ENCODE results near the gene CNTN1.

CNTN1 gene

DNA sequence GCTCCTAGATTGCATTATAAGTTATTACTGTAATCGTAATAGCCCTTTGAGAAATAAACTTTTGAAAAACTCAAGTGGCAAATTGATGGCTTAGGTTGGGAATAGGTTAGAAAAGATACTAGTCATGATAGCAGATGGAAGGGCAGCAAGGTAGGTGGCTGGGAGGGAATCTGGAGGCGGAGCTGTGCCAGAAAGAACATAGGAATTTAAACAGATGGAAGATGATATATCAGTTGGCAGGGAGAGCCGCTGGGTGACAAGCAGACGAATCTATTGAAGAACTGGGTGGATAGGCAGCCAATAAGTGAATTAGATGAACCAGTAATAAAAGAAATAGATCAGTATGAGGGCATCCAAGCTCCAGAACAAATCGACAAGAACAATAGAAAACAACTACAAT lies 142.1 kb downstream of the CNTN1 start:
- no peak for DNase-seq (ENCODE audit: low read depth in 2 of 2)

DNA sequence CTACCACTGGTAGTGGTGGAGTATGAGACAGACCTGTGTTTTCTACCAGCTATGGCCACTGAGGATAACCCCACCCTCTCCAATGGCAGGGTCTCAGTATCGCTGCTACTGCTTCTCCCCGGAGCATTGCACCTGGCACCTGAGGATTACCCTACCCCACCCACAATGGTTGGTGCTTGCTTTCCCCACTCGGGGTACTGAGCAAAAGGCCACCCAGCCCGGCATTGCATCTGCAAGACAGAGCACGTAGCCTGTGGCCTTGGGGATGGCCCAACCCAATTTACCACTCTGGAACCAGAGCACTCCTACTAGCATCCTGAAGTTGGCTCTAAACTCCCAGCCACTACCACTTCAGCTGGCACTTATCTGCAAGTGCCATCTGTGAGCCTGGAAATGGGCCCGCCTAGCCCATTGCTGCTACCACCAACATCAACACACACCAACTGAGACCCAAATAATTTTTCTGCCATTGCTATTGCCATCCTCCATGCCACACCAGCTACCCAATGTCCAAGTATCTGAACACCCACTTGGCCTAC lies 145.7 kb downstream of the CNTN1 start:
- no peak for DNase-seq (ENCODE audit: low read depth in 2 of 2)

DNA sequence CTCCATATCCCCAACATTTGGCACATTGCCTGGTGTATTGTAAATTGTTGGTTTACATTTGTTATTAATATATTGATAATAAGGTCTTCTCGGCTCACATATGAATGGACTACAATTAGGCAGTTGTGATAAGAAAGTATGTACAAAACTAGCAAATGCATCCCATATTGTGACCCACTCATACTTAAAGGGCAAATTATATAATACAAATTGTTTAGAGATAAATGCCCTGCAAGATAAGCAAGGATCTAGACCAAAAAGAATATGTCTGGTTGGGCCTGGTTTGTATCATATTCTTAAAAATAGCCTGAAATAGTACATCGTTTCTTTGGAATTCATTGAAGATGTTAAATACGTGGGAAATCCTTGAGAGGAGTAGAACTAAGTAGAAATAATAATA lies 151.3 kb downstream of the CNTN1 start:
- DNase-seq (ENCODE audit: low read depth in 2 of 2): no peak

DNA sequence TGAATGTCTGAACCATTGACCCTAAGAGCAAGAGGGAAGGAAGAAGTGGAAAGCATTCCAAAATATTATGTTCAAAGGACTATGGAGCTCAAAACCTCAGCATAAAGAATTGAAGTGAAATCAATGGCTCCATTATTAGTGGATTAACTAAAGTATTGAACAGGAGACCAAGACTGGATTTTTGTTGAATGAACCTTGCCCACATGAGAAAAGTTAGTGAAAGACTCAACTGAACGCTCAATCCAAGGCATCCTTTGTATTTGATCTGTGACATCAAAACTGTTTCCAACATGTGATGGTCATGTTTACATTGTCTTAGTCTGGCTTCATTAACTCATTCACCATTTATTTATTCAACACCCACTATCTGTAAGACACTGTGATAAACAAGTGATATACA lies 161.0 kb downstream of the CNTN1 start:
- no peak for DNase-seq (ENCODE audit: low read depth in 2 of 2)

DNA sequence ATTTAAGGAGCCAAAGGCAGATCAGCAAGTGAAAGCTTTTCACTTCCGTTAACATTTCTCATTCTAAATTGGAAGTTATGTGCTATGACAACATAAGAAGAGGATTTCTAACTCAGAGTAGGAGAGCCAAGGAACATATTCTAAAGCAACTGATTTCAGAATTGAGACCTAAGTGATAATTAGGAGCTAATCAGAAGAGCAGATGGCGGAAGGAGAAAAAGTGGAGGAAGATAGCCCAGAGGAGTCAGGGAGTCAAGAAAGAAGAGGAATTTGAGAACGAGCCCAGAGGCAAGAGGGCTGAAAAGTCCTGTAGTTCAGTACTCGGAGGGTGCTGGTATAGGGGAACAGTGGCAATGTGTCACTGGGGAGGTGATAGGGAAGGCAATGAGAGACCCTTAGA lies 162.4 kb downstream of the CNTN1 start:
- DNase-seq (ENCODE audit: low read depth in 2 of 2): no peak

DNA sequence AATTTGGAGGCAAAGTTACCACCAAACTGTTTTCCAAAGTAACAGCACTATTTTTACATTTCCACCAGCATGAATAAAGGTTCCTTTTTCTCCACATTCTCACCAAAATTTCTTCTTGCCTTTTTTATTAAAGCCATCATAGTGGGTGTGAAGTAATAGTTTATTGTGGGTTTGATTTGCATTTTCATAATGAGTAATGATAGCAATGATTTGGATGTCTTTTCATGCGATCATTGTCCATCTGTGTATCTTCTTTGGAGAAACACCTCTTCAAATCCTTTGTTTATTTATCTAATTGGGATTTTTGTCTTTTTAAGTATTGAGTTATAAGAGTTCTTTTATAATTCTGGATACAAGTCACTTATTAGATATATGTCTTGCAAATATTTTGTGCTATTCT lies 172.7 kb downstream of the CNTN1 start:
- DNase-seq (ENCODE audit: low read depth in 2 of 2): no peak

DNA sequence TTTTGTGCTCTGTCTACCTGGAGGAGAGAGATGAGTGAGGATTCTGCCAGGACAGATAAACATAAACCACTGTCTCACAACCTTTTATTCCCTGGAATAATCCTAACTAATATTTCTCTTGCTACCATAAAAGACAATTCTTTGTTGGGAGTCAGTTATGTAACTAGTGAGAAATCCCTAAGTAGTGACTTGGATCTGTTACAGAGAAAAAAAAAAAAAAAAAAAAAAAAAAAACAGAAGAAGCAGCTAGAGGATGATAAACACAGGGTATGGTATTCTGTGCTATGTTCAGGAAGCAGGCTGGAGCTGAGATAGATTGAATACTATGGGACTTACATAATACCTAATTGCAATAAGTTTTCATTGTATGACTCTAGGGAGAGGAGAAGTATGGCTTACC lies 178.7 kb downstream of the CNTN1 start:
- DNase-seq (ENCODE audit: low read depth in 2 of 2): no peak

DNA sequence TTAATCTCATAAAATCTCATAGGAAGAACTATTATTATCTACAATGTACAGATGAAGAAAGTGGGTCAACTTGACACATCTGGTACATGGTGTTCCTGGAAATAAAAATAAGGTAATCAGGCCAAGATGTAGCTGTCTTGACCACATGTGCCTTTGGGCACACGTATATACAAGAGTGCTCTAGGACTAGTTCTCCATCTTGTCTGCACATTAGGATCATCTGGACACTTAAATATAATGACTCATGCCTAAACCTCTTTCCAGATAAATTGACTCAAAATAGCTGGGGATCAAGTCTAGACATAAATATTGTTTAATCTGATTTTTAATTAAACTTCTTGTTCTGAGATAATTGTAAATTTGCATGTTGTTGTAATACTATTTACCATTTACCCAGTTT lies 182.6 kb downstream of the CNTN1 start:
- DNase-seq (ENCODE audit: low read depth in 2 of 2): no peak

DNA sequence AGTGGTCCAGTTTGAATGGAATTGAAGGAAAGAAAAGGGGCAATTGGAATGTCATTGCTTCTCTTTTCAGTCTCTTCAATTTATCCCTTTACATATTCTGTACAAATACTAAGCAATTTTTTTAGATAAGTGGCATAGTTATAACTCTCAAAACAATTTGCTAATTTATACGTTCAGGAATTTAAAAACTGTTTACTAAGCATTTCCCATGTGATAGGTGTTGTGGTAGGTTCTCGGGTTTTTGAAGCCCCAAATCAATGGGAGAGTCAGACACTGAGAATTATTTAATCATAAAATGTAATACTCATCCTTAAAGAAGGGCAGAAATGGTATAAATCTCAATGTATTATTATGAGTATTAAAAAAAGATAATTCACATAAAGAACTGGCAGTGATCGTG lies 197.1 kb downstream of the CNTN1 start:
- DNase-seq (ENCODE audit: low read depth in 2 of 2): no peak

DNA sequence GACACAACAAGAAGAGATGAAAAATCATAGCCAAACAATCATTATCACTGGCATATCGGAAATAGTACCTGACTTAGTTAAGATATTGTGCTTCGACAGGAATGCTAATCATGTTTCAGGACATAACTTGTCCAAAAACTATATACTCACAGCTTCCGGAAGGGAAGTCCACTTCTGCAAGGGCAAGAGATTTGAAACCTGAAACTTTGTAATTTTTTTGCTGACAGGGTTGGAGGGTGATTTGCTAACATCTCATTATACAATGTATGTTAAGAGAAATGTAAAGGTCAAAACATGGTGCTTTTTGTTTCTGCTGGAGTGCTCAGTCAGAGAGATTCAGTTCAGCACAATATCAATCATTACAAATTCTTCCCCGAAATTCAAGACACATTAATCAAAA lies 200.3 kb downstream of the CNTN1 start:
- DNase-seq (ENCODE audit: low read depth in 2 of 2): no peak

DNA sequence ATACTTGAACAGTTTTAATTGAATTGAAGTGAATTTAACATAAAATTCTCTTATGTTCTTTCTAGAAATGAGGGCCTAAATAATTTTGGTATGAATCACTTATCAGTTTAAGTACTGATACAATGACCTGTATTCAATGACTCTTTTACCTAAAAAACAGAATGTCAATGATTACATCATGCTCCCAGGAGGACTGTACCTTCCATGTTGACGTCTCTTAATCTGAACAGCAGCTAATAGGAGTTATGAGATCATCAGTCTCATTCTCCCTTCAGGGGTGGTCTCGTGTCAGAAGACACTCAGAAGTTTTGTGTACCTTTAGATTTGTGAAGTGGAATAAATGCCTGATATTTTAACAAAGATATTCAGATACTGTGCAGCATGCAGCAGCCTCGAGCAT lies 206.3 kb downstream of the CNTN1 start:
- DNase-seq (ENCODE audit: low read depth in 2 of 2): no peak

DNA sequence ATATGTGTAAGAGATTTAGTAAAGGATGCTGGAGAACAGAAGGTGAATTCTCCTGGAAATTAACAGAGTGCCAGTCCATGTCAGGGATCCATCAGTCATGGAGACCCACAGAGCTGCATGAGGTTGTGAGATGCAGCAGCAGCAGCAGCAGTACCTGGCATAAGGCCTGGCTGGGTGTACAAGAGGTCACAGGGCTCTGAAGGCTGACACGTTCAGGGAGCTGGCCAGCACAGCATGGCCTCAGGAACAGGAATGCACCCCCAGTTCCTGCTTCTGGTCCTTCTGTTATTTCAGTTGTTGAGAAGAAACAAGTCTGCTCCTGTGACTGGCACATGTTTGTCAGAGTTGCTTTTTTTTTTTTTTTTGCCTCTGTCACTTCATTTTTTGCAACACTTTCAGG lies 210.8 kb downstream of the CNTN1 start:
- no peak for DNase-seq (ENCODE audit: low read depth in 2 of 2)

DNA sequence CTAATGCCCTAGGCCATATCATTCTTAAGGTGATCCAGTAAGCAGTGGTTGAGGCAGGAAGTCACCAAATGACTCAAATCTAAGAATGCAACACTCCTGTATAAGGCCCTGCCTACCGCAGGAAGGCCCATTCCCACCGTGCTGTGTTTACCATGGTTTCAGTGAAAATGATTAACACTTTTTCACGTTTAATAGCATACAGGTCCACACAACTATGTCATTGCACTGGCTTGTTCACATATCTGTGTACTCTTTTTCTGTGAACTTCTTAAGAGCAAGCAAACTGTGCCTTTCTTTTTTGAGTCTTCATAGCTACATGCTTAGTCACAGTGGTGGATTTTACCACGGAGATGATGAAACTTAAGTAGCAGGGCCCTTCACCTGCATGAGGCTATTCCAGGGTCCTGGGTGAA lies 214.9 kb downstream of the CNTN1 start:
- DNase-seq (ENCODE audit: low read depth in 2 of 2): no peak

DNA sequence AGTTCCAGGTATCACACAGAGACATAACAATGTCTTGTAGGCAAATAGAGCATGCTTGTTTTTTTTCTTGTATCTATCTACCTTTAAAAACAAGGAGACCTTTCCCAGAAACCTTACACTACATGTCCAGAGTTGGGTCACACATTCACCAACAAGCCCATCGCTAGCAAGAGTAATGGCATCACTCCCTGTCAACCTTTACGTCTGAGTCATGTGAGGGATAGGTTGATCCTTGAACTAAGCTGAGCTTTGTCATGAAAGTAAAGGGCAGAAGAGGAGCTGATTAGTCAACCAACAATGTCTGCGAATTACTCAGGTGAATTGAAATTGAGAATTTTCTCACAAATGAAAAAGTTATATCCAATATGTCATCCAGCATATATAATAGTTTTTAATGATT lies 219.4 kb downstream of the CNTN1 start:
- DNase-seq (ENCODE audit: low read depth in 2 of 2): no peak

DNA sequence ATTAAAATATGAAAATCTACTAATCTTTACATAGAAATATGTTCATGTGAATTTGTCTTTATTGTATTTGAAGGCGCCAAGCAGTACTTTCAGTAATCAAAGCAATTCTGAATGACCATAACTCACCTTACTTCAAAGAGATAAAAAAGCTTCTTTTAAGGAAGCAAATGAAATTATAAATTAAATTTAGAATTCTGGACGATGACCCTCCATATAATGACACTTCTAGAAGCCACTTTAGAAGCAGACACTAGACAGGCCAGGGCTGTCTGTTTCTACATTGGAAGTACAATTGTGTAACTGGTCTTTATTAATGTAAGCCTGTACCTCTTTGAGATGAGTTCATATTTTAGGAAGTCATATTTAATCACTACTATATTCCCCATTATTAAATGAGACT lies 222.9 kb downstream of the CNTN1 start:
- DNase-seq (ENCODE audit: low read depth in 2 of 2): no peak

DNA sequence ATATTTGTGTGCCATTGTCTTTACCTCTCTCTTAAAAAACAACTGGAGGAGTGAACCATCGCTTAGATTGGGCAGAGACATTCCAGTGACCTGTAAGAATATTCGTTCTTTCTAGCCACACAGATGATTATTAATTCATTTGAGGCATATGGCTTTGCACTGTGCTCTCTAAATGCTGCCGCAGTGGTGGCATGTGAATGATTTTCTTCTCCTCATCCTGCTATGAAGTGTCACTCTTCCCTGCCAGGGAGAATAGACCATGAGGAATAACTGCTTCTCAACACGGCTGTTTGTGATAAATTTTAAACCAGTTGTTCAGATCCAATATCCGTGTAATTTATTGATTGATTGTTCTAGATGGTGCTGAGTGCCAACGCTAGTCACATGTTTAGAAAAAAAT lies 225.3 kb downstream of the CNTN1 start:
- no peak for DNase-seq (ENCODE audit: low read depth in 2 of 2)

DNA sequence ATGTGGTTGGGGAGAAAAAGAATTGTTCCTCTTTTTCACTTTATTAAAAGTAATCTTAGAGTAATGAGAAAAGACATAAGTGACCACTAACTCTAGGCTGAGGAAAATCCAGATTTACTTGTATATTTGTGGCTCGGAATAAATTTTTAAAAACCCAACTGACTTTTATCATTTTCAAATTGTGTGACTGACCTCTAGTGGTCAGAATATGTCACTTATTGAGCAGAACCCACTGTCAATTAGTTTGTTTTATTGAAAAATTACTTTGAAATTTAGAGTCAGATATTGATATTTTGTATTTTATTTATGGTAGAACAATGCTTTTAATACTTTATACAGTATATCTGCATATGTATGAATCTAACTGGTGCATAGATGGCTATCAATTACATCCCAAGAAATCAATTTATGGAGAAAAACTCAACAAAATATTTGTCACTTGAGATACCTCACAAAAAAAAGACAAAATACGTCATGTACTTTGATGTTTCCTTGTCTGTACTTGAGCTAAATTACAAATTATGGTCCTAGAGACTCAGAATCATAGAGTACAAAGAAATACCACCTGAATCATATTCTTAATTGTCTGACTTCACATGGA lies 229.4 kb downstream of the CNTN1 start:
- DNase-seq (ENCODE audit: low read depth in 2 of 2): no peak

DNA sequence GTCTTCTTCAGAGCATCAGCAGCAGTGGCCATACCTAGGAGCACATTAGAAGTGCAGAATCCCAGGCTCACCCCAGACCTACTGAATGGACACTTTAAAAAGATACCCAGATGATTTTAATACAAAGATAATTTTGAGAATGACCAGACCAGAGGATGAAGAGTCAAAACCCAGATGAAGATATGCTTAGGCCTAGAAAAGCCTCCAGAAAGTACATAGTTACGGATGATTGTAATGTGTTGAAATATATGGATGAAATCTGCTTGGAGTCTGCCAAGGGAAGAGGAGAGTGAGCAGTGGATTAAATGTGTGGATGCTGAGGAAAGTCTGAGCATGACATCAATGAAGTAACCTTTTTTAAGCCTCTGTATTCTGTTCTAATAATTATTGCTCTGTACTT lies 245.7 kb downstream of the CNTN1 start:
- no peak for DNase-seq (ENCODE audit: low read depth in 2 of 2)

DNA sequence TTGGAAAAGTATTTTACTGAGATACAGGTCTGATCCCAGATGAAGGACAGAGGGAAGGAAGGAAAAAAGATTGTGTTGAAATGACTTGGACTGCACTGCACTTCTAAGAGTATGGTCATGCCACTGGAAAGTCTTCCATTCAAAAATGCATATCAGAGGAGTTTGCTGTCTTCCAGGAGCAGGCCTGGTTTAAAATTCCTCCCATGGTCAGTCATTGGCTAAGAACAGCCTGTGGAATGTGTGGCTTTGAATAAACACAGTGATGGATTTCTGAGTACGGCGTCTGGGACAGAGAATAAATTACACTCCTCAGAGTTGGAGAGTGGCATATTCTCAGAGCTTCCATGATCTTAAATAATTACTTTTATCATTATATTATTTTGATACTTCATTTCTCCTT lies 250.1 kb downstream of the CNTN1 start:
- no peak for DNase-seq (ENCODE audit: low read depth in 2 of 2)

DNA sequence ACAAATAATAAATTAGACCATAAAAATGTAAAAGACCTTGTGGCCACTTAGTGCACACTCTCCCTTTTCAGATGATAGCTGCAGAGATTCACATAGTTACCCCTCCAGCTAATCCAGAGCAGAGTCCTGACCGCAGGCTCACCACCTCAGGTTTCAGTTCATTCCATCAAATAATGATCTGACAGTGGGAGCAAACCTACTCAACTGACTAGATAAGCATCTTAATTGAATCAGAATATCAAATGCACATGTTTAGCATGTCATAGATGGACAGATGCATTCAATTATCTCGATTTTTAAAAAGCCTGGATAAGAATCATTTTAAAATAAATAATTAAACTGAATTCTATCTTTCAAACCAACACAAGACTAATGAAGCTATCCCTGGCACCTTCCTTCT lies 253.5 kb downstream of the CNTN1 start:
- no peak for DNase-seq (ENCODE audit: low read depth in 2 of 2)

DNA sequence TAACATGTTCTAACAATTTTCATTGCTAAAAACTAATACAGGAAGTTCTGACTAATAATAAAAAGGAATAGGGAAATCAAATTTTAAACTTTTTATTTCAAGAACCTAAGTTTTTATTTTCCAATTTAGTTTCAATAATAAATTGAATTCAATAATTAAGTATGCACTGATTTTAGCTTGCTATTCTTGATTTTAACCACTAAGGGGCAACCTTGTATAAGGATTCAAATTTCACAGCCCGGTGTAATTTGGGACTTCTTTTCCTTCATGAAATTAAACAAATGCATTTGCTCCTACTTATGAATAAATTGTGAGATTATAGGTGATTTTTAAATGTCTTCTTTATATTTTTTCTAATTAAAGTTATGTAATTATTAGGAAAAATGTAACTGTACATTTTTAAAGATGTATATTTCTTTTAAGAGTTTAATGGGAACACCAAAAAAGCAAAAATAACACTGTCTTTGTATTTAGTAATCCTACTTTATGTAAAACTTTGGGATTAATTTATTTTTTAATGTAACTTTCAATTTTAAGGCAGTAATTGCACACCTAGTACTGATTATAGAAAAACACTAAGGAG lies 254.5 kb downstream of the CNTN1 start:
- DNase-seq (ENCODE audit: low read depth in 2 of 2): no peak

DNA sequence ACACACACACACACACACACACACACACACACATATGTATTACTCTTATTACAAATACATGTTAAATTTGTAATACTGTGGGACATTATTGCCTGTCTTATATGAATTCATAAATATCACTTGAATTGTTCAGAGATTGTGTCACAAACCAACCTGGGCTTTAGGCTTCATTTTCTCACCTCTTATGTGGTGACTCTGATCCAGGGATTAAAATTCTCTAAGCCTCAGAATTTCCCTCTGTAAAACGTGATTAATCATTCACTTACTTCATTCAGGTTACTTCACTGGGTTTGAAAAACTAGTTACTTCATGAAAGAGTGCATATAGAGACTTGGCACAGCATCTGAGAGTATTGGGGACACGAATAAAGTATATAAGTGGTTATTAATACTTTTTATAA lies 255.6 kb downstream of the CNTN1 start:
- DNase-seq (ENCODE audit: low read depth in 2 of 2): no peak

DNA sequence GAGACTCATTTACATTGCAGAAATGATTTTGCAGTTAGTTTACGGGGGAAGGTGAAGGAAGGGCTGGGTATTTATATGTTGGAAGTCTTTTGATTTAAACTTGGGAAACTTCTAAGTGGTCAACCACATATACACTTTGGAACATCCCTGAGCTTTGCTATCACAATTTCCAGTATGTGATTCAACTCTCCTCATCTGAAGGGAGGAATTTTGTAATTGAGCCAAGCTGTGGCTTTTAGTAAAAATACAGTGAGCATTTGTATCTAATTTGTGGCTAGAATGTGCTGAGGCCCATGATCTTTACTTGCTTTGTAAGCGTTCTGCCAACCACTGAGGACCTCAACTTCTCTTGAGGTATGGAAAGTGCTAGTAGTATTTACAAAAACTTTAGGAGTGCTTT lies 260.8 kb downstream of the CNTN1 start:
- no peak for DNase-seq (ENCODE audit: low read depth in 2 of 2)

DNA sequence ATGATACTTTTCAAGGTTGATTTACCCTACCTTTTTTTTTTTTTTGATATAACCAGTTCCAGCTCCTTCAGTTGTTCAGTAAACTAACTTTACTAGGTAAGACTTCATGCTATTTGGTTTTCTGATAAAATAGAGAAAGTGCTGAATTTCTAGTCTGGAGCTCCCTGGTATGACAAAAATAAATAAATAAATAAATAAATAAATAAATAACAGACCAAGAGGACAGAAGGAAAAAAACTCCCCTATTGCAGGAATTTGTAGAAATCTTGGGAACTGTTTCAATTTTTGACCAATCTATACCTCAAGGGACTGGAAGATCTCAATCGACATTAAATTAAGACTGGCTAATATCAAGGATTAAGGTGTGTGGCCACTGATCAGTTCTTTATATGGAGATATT lies 265.2 kb downstream of the CNTN1 start:
- DNase-seq (ENCODE audit: low read depth in 2 of 2): no peak

All from stimulated activated CD4-positive, alpha-beta T cell treated with anti-CD3 and anti-CD28 coated beads, Interleukin-15, amount 100 ng/mL, for 48 hours (primary cell).